Smooth muscle cell of the brain vasculature (primary cell): ENCODE results near the gene MTCH2.
"Not testable (repeated sequence)": the region's sequence is repeated elsewhere in the genome, so short reads cannot be mapped to it uniquely, and the experiment has no call there.

Experiments
- DNase-seq: peaks from one replicate; pipeline ENCODE4 v3.0.0-alpha.2; 2012; ENCODE audit warnings: low read depth, low spot score

MTCH2 gene

GRCh38 chr11:47640506-47640905, 1.9 kb downstream of the MTCH2 start:
- DNase-seq, result not testable (repeated sequence)

DNA sequence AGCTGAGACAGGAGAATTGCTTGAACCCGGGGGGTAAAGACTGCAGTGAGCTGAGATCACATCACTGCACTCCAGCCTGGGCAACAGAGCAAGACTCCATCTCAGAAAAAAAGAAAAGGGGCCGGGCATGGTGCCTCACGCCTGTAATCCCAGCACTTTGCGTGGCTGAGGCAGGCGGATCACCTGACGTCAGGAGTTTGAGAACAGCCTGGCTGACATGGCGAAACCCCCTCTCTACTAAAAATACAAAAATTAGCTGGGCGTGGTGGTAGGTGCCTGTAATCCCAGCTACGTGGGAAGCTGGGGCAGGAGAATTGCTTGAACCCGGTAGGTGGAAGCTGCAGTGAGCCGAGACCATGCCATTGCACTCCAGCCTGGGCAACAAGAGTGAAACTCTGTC, 6.0 kb downstream of the MTCH2 start:
- not testable (repeated sequence) for DNase-seq

GRCh38 chr11:47631473-47631872, 10.9 kb downstream of the MTCH2 start:
- DNase-seq, result no peak

DNA sequence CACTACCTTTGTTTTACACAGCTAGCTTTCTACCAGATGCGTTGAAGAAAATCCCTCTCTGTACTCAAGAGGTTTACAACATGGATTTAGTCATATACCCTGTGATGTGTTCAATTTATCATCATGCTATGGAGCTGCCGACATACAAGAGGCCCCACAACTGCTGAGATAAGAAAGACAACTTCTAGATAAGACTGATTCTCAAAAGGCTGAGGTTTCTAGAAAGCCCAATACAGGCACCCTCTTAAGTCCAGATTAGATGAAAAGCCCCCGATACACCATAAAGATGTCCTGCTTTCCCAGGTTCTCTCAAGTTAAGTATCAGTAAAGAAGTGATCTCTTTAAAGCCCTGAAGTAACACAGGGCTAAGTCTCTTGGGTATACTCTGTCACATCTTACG, 14.3 kb downstream of the MTCH2 start:
- DNase-seq, result no peak

DNA sequence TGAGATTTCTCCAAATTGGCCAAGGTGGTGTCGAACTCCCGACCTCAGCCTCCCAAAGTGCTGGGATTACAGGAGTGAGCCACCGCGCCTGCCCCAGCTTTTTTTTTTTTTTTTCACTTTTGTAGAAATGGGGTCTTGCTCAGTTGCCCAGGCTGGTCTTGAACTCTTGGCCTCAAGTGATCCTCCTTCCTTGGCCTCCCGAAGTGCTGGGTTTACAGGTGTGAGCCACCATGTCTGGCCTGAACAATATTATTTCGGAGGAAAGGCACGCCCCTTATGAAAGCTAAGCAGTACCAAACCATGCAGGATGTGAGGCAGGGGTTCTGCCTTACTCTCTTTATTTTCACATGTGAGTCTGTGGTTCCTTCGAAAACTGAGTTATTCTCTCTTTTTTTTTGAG, 16.1 kb downstream of the MTCH2 start:
- DNase-seq, result no peak

- no peak for DNase-seq
Measured at GRCh38 chr11:47620836-47621378, 21.5 kb downstream of the MTCH2 start.

DNA sequence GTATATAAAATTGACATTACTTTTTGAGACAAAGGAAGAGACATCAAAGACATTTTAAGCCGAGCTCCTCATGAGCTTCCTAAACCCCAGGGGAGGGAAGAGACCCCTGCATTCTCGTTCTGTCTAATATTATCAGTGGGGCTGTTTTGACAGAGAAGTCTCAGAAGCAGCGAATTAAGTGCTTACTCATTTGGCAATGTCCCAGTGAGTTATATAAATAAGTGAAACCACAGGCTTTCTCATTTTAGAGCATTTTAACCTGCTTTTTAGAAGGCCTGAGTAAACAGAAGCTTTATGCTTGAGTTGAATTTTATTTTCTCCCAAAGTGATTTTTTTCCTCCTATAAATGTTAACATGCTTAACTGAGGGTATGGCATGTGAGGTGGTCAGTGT, 24.9 kb downstream of the MTCH2 start:
- DNase-seq, result no peak

GRCh38 chr11:47616726-47617416, 25.5 kb downstream of the MTCH2 start:
- peak; percentile 63 for DNase-seq

DNA sequence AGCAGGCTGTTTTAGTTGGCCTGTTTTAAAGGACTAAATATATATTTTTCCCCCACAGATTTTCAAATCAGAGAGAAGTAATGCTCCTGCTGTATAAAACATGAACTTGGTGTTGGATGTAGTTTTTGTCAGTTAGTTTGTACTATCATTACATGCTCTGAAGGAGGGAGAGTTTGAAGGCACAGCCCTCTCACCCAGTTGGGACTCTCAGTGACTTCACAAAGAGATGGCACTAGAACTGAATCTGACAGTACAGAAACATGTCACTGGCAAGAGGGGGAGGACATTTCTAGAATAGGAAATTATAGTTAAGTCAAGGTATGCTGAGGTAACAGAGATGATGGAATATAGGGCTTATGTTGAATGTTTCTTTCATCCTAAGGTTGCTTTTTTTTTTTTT, 27.1 kb downstream of the MTCH2 start:
- DNase-seq, result no peak

DNA sequence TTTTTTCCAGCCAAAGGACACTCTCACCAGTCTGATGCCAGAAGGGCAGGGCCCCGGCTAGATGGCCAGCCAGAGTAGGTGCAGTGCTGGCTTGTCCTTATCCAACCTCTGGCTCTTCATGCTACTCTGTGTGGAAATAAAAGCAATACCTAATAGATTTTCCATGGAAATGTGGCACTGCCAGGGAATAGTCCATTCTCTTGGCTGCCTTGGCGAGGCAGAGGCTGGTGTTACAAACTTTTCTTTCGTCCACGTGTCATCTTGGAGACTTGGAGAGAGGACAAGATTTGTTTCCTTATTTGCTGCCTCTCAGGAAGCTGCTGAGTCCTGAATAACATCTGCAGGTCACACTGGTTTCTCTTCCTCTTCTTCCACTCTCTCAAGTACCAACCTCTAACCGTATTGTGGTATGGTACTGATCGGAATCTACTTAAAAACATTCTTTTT, 31.0 kb downstream of the MTCH2 start:
- no peak for DNase-seq

- DNase-seq, result no peak
Measured at GRCh38 chr11:47609675-47610074, 32.7 kb downstream of the MTCH2 start.

- peak; percentile 80 for DNase-seq
Measured at GRCh38 chr11:47607380-47607779, 35.0 kb downstream of the MTCH2 start.

- no peak for DNase-seq
Measured at GRCh38 chr11:47606731-47607130, 35.6 kb downstream of the MTCH2 start.

DNA sequence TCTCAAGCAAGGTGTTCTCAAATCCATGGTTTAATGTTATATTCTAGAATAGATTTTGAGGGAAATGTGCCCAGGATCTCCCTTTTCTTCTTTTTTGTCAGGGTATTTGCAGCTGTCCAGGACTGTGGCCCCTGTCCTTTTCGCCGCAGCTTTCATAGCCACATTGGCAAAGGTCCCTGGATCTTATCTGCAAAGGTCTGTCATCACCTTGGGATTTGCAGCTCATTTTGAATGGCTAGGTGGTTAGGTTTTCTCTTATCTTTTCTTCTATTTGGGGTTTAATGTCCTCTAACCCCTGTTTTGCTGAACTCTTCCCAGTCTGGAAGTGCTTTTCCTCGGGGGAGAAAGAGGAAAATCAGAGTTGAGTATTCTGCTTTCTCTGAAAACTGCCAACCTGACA, 36.4 kb downstream of the MTCH2 start:
- DNase-seq, result no peak

DNA sequence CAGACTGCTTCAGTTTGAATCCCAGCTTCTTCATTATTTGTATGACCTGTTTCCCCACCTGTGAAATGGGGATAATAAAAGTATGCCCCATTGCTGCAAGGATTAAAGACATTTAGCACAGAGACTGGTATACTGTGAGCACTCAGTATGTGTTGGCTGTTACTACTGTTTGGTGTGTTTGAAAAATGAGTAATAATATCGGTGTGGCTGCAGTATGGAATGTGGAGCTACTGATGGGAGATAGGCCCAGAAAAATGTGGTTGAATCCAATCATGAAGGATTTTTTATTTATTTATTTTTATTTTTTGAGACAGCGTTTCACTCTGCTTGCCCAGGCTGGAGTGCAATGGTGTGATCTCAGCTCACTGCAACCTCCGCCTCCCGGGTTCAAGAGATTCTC, 39.1 kb downstream of the MTCH2 start:
- no peak for DNase-seq

- DNase-seq, result no peak
Measured at GRCh38 chr11:47599902-47600301, 42.5 kb downstream of the MTCH2 start.

DNA sequence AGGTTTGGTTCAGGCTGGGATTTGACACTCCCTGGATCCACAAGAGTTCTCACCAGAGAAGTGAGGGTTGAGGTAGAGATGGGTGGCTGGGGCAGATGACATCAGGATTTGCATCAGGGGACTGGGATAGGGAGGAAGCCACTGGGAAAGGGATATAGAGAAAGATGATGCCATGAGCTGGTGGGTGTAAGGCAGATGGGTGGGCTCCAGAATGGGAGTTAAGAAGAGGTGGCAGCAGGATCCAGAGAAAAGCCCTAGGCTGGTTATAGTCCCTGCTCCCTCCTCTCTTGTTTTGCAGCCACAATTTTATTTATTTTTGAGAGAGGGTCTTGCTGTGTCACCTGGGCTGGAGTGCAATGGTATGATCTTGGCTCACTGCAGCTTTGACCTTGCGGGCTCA, 46.4 kb downstream of the MTCH2 start:
- DNase-seq, result no peak

GRCh38 chr11:47595029-47595428, 47.3 kb downstream of the MTCH2 start:
- DNase-seq, result no peak

DNA sequence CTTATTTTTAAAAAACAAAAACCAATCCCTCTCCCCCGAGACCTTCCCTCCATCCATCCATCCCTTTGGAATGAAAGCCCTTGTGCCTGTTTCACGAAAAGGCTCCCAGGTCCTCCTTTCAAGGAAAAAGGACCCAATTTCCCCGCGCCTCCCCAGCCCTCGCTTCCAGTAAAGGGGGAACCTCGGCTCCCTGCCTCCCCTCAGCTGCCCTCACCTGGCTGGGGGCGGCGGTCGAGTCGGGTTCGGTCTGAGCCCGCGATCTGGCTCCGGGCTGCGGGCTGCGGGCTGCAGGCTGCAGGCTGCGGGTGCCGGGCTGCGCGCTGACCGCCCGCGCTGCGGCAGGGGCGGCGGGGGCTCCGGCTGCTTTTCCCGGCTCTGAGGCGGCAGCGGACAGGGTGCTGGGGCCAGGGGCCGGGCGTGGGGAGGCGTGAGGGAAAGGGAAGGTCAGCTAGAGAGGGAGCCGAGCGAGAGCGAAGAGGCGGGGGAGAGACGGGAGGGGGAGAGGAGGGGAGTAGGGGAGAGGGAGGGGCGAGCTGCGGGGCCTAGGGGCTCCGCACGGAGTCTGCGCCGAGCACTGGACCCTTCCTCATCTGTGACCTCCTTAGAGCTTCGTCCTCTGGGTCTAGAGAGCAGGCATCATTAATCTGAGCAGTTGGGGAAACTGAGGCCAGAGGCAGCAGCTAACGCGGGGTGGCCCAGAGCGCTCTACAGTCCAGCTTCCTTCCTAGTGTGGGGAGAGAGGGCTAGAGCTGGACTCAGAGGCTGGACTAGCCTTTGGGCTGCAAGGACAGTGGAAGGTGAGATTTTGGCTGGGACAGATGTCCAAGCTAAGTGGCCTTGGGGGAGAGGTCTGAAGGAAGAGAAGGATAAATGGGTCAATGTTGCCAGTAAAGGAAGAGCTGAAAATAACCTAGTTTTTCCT, 48.2 kb downstream of the MTCH2 start, which contains the start of gene C1QTNF4:
TSS of gene C1QTNF4 (minus strand) at position 478 of the 922 bp plus-strand sequence. CDS start 3,601 bp downstream, outside the sequence.
- DNase-seq, result no peak

DNA sequence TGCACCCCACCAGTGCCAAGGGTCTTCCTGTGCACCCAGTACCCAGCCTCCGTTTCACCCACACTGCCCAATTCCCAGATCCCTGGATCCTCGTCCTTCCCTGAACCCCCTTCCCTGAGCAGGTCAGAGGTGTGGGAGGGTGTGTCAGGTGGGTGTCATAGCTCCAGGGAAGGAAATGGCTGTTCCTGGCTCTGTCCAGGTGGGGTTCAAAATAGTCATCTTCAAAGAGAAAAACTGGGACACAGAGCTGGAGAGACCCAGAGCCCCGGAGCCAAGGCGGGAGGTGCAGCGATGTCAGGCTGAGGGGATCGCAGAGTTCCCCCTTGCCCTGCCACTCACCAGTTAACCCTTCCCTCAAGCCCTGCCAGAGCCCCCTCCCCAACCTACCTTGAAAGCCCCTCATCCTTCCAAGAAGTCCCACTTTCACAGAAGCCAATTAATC, 48.8 kb downstream of the MTCH2 start:
- no peak for DNase-seq

GRCh38 chr11:47592970-47593369, 49.4 kb downstream of the MTCH2 start:
- no peak for DNase-seq

GRCh38 chr11:47592251-47592650, 50.1 kb downstream of the MTCH2 start:
- no peak for DNase-seq
